Effector memory CD4-positive, alpha-beta T cell (primary cell): ENCODE measurements around the gene FRMD4B.
A peak's percentile ranks its signal among the peaks of the same experiment; 100 is the strongest.

Experiments
- DNase-seq, 3 donors: peaks; one replicate each; pipeline ENCODE4 v3.0.0-alpha.2; 2020
- H3K27ac ChIP-seq: 2 replicates; pipeline ENCODE4 v1.7.0; 2013; ENCODE audit warnings: mild to moderate bottlenecking, low read length, moderate library complexity; ENCODE audit not compliant: insufficient read depth, poor library complexity, severe bottlenecking
- H3K27me3 ChIP-seq: replicated peaks from 2 replicates; pipeline ENCODE4 v1.7.0; 2013; ENCODE audit warnings: mild to moderate bottlenecking, low read length; ENCODE audit not compliant: insufficient read depth, control insufficient read depth, poor library complexity, severe bottlenecking
- H3K36me3 ChIP-seq: 2 replicates; pipeline ENCODE4 v1.7.0; 2013; ENCODE audit warnings: mild to moderate bottlenecking, low read length, moderate library complexity; ENCODE audit not compliant: control insufficient read depth, insufficient read depth
- H3K4me1 ChIP-seq: 2 replicates; pipeline ENCODE4 v1.7.0; 2013; ENCODE audit warnings: low read length, mild to moderate bottlenecking; ENCODE audit not compliant: control insufficient read depth, insufficient read depth, poor library complexity, severe bottlenecking
- H3K4me3 ChIP-seq: 2 replicates; pipeline ENCODE4 v1.7.0; 2013; ENCODE audit warnings: low read length, low read depth, mild to moderate bottlenecking; ENCODE audit not compliant: insufficient read depth, poor library complexity, severe bottlenecking
- H3K9me3 ChIP-seq: 2 replicates; pipeline ENCODE4 v1.7.0; 2013; ENCODE audit warnings: mild to moderate bottlenecking, low read length, moderate library complexity; ENCODE audit not compliant: control insufficient read depth

Gene FRMD4B

DNA sequence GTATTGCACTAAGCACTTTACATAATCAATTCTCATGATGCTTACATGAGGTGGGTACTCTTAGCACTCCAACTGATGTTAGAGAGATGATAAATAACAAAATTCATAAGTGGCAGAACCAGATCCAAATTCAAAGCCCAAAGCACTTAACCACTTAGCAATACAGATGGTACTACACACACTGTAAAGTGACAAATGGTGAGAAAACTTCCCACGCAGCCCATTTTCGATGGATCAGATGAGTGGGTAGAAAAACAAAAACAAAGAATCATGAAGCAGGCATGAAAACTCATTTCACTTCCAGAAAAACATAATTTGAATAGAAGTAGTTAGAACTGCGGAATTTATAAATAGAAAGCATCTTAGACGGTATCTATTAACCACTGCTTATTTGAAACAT lies 66.2 kb downstream of the FRMD4B start:
- Histone ChIP-seq H3K27ac (no peak overlapping the region), H3K36me3 (no peaks in the 10 kb centered on the region), H3K4me1 (no peaks in the 10 kb centered on the region), H3K4me3 (no peak overlapping the region), H3K9me3 (no peaks in the 10 kb centered on the region), H3K27me3 (no peaks in the 10 kb centered on the region)
- no peak for DNase-seq

DNA sequence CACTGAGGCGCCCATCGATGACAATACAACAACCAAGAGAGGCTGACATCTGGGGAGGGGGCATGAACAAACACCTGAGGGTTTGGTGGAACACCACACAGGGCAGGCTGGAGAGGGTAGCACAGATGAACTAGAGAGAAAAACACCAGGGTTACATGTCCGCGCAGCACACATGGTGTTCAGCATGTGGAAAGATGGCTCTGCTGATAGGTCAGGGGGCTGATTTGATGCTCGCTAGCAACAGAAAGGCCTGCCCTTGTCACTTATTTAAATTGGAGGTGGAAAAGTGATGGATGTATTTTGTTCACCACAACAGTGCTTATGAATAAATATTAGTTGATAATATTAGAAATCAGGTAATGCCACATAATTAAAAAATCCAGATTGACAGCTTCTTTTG lies 67.5 kb downstream of the FRMD4B start:
- Histone ChIP-seq H3K4me1 (no peaks in the 10 kb centered on the region), H3K27me3 (no peaks in the 10 kb centered on the region), H3K27ac (no peak overlapping the region), H3K4me3 (no peak overlapping the region), H3K9me3 (no peaks in the 10 kb centered on the region), H3K36me3 (no peaks in the 10 kb centered on the region)
- no peak for DNase-seq

DNA sequence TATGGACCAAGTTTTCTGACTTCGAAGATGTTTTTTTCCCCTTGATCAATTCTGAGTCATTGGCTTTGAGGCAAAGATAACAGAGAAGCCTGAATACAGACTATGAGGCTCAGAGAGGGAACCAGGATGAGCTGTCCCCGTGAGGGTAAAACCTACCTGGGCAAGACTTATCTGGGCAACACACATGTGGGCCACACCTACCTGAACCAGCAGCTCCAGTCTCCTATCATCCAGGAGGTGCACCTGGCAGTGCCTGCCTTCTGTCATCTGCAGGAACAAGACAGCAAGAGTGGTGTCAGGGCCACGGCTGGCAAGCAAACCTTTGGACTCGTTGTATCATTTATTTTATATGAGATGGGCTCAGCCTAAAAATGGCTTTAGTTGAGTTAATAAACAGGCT lies 72.6 kb downstream of the FRMD4B start:
- DNase-seq, result no peak
- Histone ChIP-seq H3K27me3 (no peaks in the 10 kb centered on the region), H3K4me1 (no peaks in the 10 kb centered on the region), H3K4me3 (no peak overlapping the region), H3K36me3 (no peaks in the 10 kb centered on the region), H3K27ac (no peak overlapping the region), H3K9me3 (no peaks in the 10 kb centered on the region)

DNA sequence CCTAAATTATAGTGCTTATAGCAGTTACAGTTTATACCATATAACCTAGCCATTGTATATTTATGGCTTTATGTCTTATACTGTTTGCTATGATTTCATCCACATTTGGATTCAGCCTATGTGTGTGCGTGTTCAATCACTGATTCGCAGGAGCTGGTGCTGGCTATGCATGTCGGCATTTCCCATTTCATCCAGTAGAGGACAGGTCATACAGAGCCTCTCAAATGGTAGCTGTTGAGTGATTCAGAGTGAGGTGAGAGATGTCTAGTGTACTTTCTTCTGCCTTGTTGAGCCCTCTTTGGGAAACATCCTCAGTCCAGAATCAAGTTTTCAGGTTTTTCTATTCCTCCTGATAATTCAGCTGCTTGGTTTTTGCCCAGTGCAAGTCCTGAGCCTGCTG lies 76.1 kb downstream of the FRMD4B start:
- DNase-seq, result no peak
- no peak overlapping the region for H3K27ac ChIP-seq
- no peaks in the 10 kb centered on the region for H3K36me3 ChIP-seq
- no peaks in the 10 kb centered on the region for H3K9me3 ChIP-seq
- no peak overlapping the region for H3K4me3 ChIP-seq
- no peaks in the 10 kb centered on the region for H3K27me3 ChIP-seq
- no peaks in the 10 kb centered on the region for H3K4me1 ChIP-seq

DNA sequence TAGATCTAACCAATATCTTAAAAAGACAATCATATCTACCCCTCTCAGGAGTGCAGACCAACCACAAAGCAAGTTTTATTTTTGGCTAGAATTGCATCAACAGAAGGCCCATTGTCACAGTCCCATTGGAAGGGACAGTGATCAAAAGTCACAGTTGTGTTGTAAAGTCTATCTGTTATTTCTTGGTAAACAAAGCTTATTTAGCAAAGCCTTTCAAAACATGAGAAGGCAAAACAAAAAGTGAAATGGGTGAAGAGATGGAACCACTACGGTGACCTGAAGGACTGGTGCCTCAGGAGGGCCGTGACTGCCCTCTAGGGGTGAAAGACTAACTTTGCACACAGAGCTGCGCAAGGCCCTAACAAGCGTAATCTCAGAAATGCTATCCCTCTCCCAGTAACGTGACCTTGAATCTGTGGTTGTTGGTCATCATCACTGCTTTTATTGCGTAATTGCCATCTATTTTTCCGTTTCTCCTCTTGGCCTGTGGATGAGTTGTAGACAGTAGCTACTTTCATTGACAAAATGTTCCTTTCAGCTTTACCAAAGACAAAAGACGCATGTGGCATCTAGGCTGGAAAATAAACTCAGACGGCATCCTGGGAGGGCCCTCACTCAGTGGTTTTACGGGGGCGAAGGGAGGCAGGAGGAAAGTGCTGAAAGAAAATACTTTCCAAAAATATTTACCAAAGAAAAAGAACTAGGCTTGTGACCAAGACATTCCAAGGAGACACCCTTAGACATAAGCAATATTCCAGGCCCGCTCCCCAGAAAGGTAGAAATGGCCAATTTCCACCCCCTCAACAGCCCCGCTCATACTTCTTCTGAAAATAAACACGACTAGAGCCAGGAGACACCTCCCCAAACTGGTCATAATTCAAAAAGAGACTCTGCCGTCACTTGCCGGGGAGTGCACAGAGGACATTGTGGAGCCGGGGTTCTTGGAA lies 79.4 kb downstream of the FRMD4B start:
- DNase-seq, result peak; percentile 25 to 54 (median 34)
- no peak overlapping the region for H3K4me3 ChIP-seq
- H3K9me3 ChIP-seq, result no peaks in the 10 kb centered on the region
- H3K36me3 ChIP-seq, result no peaks in the 10 kb centered on the region
- no peaks in the 10 kb centered on the region for H3K27me3 ChIP-seq
- H3K4me1 ChIP-seq, result no peaks in the 10 kb centered on the region
- no peak overlapping the region for H3K27ac ChIP-seq

DNA sequence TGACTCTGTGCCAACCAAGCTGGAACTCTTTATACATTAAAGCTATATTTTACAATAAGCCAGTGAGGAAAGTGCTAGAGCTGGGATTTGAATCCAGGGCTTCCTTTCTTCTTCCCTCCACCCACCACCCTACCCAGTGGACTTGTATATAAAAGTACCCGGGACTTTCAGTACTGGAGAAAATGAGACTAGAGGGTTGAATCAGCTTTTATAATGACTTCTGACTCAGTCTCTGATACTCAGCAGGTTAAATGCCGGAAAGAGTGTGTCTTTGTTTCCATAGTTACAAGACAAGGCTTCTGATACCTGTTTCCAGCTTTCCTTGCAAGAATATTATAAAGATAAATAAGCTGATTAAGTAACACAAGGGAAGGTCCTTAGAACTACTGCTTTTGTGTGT lies 80.9 kb downstream of the FRMD4B start:
- Histone ChIP-seq H3K27ac (no peak overlapping the region), H3K36me3 (no peaks in the 10 kb centered on the region), H3K27me3 (no peaks in the 10 kb centered on the region), H3K4me1 (no peaks in the 10 kb centered on the region), H3K4me3 (no peak overlapping the region), H3K9me3 (no peaks in the 10 kb centered on the region)
- DNase-seq, result no peak

DNA sequence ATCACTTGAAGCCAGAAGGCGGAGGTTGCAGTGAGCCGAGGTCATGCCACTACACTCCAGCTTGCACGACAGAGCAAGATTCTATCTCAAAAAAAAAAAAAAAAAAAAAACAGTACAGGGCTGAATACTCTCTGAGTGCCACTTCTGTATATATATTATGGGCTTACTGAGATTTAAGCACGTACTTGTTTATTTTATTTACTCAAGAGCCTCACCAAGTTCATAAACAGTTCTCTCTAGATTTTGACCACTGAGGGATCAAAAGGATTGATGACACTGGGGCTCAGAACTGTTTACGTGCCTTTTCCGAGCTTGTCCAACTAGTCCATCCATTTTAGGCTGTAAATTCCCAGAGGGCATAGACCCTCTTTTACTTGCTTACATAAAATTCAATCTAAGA lies 81.5 kb downstream of the FRMD4B start:
- H3K4me1 ChIP-seq, result no peaks in the 10 kb centered on the region
- no peak for DNase-seq
- no peak overlapping the region for H3K27ac ChIP-seq
- H3K4me3 ChIP-seq, result no peak overlapping the region
- H3K36me3 ChIP-seq, result no peaks in the 10 kb centered on the region
- no peaks in the 10 kb centered on the region for H3K27me3 ChIP-seq
- no peaks in the 10 kb centered on the region for H3K9me3 ChIP-seq

DNA sequence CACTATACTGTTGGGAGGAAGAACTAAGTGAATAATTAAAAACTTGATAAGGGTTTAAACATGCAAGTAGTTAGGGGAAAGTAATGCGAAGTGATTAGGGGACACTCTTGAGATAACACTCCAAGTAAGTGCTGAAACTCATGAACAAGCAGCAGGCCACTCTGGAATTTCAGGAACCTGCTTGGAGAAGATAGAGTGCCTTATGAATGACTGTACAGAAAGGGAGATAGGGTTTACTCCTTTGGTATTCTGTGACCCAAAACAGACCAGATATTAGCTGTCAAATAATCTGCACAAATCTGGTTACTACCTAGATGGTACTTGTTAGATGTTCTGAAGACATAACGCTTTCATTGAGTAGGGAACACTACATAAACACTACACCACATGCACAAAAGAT lies 85.6 kb downstream of the FRMD4B start:
- no peak for DNase-seq
- no peaks in the 10 kb centered on the region for H3K36me3 ChIP-seq

DNA sequence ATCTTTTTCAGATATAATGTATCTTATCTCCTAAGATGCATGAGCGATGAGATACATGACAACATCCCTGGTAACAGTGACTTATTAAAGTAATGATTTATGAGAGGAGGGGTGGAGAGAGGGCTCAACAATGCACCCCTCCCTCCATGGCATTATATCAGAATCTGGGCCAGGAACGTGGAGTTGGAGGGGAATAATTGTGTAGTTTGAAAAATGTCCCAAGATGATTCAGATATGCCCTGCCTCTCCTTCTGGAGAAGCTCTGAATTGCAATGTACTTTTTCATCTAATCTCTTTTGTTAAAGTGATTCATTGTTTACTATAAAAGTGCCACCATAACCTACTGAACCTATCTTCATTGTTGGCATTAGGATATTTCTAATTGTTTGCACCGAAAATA lies 86.5 kb downstream of the FRMD4B start:
- Histone ChIP-seq H3K4me1 (no peaks in the 10 kb centered on the region), H3K9me3 (no peaks in the 10 kb centered on the region), H3K4me3 (no peak overlapping the region), H3K36me3 (no peaks in the 10 kb centered on the region), H3K27ac (no peak overlapping the region), H3K27me3 (no peaks in the 10 kb centered on the region)
- no peak for DNase-seq

More for the DNA sequence above, 85.6 kb downstream of the FRMD4B start:
- no peaks in the 10 kb centered on the region for H3K9me3 ChIP-seq
- H3K4me1 ChIP-seq, result no peaks in the 10 kb centered on the region
- H3K4me3 ChIP-seq, result no peak overlapping the region
- H3K27ac ChIP-seq, result no peak overlapping the region
- no peaks in the 10 kb centered on the region for H3K27me3 ChIP-seq

DNA sequence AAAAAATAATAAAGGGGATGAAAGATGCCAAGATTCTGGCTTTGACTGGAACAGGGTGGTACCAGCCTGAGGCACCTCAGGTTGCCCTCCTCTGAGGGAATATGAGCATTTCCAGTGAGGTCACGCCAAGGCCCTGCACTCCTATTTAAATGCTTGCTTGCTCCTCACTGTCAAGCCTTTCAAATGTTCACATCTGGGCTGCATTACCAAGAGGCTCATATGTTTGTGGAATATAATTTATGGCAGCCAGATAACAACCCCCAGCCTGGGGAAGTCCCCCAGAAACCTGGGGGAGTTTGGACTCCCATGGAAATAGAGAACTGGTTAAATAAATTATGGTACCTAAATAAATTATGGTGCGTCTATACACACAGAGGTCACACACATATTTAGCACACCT lies 88.4 kb downstream of the FRMD4B start:
- H3K9me3 ChIP-seq, result no peaks in the 10 kb centered on the region
- DNase-seq, result no peak
- no peaks in the 10 kb centered on the region for H3K36me3 ChIP-seq
- no peak overlapping the region for H3K27ac ChIP-seq
- no peaks in the 10 kb centered on the region for H3K4me1 ChIP-seq
- no peak overlapping the region for H3K4me3 ChIP-seq
- H3K27me3 ChIP-seq, result no peaks in the 10 kb centered on the region
